ENCODE results near the gene C20orf204.

GRCh38 chr20:64033981-64034493, 1.9 kb upstream of the C20orf204 start:
- TF ChIP-seq ESRRA (IDR thresholded peaks at IDR 0.05; ENCODE audit: low read length) (no peak), NFIC (IDR thresholded peaks at IDR 0.05; ENCODE audit: low read depth, low read length) (no peak), ZBTB4 (CRISPR knock-in tag; IDR thresholded peaks at IDR 0.05) (no peak), CTCF (IDR thresholded peaks at IDR 0.05 in 2 of 3, conservative IDR thresholded peaks at IDR 0.05 in 1 of 3; ENCODE audit: control insufficient read depth in 2 of 3, extremely low read depth in 1 of 3, insufficient read depth in 1 of 3, low read depth in 3 of 3, low read length in 3 of 3) (no peak), MYC (IDR thresholded peaks at IDR 0.05; ENCODE audit: insufficient read depth, insufficient read length, insufficient replicate concordance, low read length, severe bottlenecking) (no peak), POLR2A (IDR thresholded peaks at IDR 0.05; ENCODE audit: low read depth, low read length) (no peak; the same call in 1 of the 2 replicates), PAX8 (IDR thresholded peaks at IDR 0.05) (no peak), EZH2 (IDR thresholded peaks at IDR 0.05; ENCODE audit: borderline replicate concordance, control insufficient read depth, low read depth, low read length) (no peak)

All from GM12878 (cell line).